SK-N-SH (cell line): Measurements from ENCODE around the gene P2RX4. TPM values are rescaled to one million over a fixed set of nuclear protein-coding genes. Genes with fewer than 3 reads are reported as not detected.

Source experiments
- CTCF ChIA-PET: fragments of 300-600, 350-600 bp; formaldehyde crosslinking; extraction: SDS; loops from one replicate; lab custom pipeline; 2021; lab: Yijun Ruan, JAX
- POLR2A ChIA-PET: fragments of 350-600 bp; sonication (Branson Sonifier 250); formaldehyde crosslinking; extraction: SDS; loops from one replicate; lab custom pipeline; 2020; ENCODE audit warnings: antibody characterized with exemption, inconsistent platforms; lab: Yijun Ruan, JAX
- DNase-seq: peaks from one replicate; pipeline ENCODE4 v3.0.0; 2012
- H2AFZ ChIP-seq: fragments of 200-600 bp; sonication (generic); 2 replicates; pipeline ENCODE4 v1.8.1; 2016; ENCODE audit warnings: antibody characterized with exemption, mild to moderate bottlenecking, low read depth
- H3F3A ChIP-seq: fragments of 200-600 bp; sonication (generic); replicated peaks from 2 replicates; pipeline ENCODE3; 2016; ENCODE audit warnings: antibody characterized with exemption, mild to moderate bottlenecking; ENCODE audit not compliant: insufficient read depth
- H3K27ac ChIP-seq, 2 experiments: fragments of 200-500 bp in 1 of 2; fragments of 200-600 bp in 1 of 2; sonication (Bioruptor generic) in 1 of 2; sonication (generic), shearing (Covaris generic) in 1 of 2; 2 replicates each; pipeline versions ENCODE4 v1.5.1 to v1.6.1; 2014 to 2016; ENCODE audit warnings: low read depth in 2 of 2, inconsistent platforms in 1 of 2, low read length in 1 of 2, mild to moderate bottlenecking in 1 of 2, mixed read lengths in 1 of 2
- H3K27me3 ChIP-seq: fragments of 200-600 bp; sonication (generic), shearing (Covaris generic); 2 replicates; pipeline ENCODE4 v1.6.1; 2016; ENCODE audit warnings: mixed run types; ENCODE audit not compliant: insufficient read depth
- H3K36me3 ChIP-seq, 2 experiments: fragments of 200-500 bp in 1 of 2; fragments of 200-600 bp in 1 of 2; sonication (Bioruptor generic) in 1 of 2; sonication (generic) in 1 of 2; replicated peaks in 1 of 2; 2 replicates each; pipeline versions ENCODE3 to v1.5.1; 2014 to 2016; ENCODE audit warnings: low read length in 1 of 2, mild to moderate bottlenecking in 1 of 2; ENCODE audit not compliant: insufficient read depth in 2 of 2, control insufficient read depth in 1 of 2
- H3K4me1 ChIP-seq, 2 experiments: fragments of 200-500 bp in 1 of 2; fragments of 200-600 bp in 1 of 2; sonication (Bioruptor generic) in 1 of 2; sonication (generic), shearing (Covaris generic) in 1 of 2; 2 replicates each; pipeline versions ENCODE4 v1.5.1 to v1.6.1; 2014 to 2016; ENCODE audit warnings: low read depth in 1 of 2, low read length in 1 of 2, mixed run types in 1 of 2; ENCODE audit not compliant: insufficient read depth in 2 of 2, control insufficient read depth in 1 of 2
- H3K4me2 ChIP-seq: fragments of 200-600 bp; sonication (generic), shearing (Covaris generic); 2 replicates; pipeline ENCODE4 v1.6.1; 2017; ENCODE audit warnings: mixed run types
- H3K4me3 ChIP-seq, 2 experiments: fragments of 200-500 bp in 1 of 2; fragments of 200-600 bp in 1 of 2; sonication (Bioruptor generic) in 1 of 2; sonication (generic), shearing (Covaris generic) in 1 of 2; 2 replicates each; pipeline versions ENCODE4 v1.5.1 to v1.8.1; 2014 to 2016; ENCODE audit warnings: low read depth in 2 of 2, inconsistent platforms in 1 of 2, low read length in 1 of 2, mild to moderate bottlenecking in 1 of 2, mixed read lengths in 1 of 2, moderate library complexity in 1 of 2
- H3K79me2 ChIP-seq: fragments of 200-600 bp; sonication (generic); 2 replicates; pipeline ENCODE4 v1.8.1; 2017; ENCODE audit warnings: mild to moderate bottlenecking; ENCODE audit not compliant: insufficient read depth
- H3K9ac ChIP-seq: fragments of 200-600 bp; sonication (generic); 2 replicates; pipeline ENCODE4 v1.6.1; 2017; ENCODE audit warnings: mixed run types
- H3K9me2 ChIP-seq: fragments of 200-600 bp; sonication (generic); 2 replicates; pipeline ENCODE4 v1.6.1; 2017; ENCODE audit warnings: mixed run types
- H3K9me3 ChIP-seq: fragments of 200-600 bp; sonication (generic); 2 replicates; pipeline ENCODE4 v1.6.1; 2017; ENCODE audit warnings: mixed run types, mild to moderate bottlenecking, moderate library complexity
- H4K20me1 ChIP-seq: fragments of 200-600 bp; sonication (generic); 2 replicates; pipeline ENCODE4 v1.6.1; 2017; ENCODE audit warnings: mild to moderate bottlenecking, mixed run types; ENCODE audit not compliant: insufficient read depth
- ELF1 ChIP-seq: IDR thresholded peaks from 2 replicates; pipeline ENCODE4 v1.4.0; 2012
- FOSL2 ChIP-seq: IDR thresholded peaks from 2 replicates; pipeline ENCODE4 v1.4.0; 2012; ENCODE audit warnings: low read depth, mild to moderate bottlenecking, moderate library complexity, borderline replicate concordance
- FOXM1 ChIP-seq: IDR thresholded peaks from 2 replicates; pipeline ENCODE4 v1.4.0; 2012; ENCODE audit warnings: low read depth, mild to moderate bottlenecking
- MAX ChIP-seq: IDR thresholded peaks from 2 replicates; pipeline ENCODE4 v1.4.0; 2012; ENCODE audit warnings: low read depth
- MEF2A ChIP-seq: IDR thresholded peaks from 2 replicates; pipeline ENCODE4 v1.4.0; 2012; ENCODE audit warnings: low read depth, borderline replicate concordance
- MXI1 ChIP-seq: IDR thresholded peaks from 2 replicates; pipeline ENCODE4 v1.6.1; 2012; ENCODE audit warnings: mild to moderate bottlenecking, low read depth, low read length, improper control_type of control experiment
- NRF1 ChIP-seq: IDR thresholded peaks from 2 replicates; pipeline ENCODE4 v1.6.1; 2012; ENCODE audit warnings: low read depth, mild to moderate bottlenecking, low read length
- PBX3 ChIP-seq: IDR thresholded peaks from 2 replicates; pipeline ENCODE4; 2012
- RAD21 ChIP-seq: IDR thresholded peaks from 2 replicates; pipeline ENCODE4 v1.6.1; 2012; ENCODE audit warnings: mild to moderate bottlenecking, low read length
- RXRA ChIP-seq: IDR thresholded peaks from 2 replicates; pipeline ENCODE4 v1.4.0; 2012; ENCODE audit warnings: low read depth, mild to moderate bottlenecking, borderline replicate concordance
- SIN3A ChIP-seq: IDR thresholded peaks from 2 replicates; pipeline ENCODE4 v1.6.1; 2012; ENCODE audit warnings: low read depth, mild to moderate bottlenecking, low read length, moderate library complexity, borderline replicate concordance
- USF1 ChIP-seq: IDR thresholded peaks from 2 replicates; pipeline ENCODE4 v1.4.0; 2012; ENCODE audit warnings: low read depth, borderline replicate concordance
- WGBS: methylation state at CpG from one replicate; pipeline ENCODE4 v1.1.6; 2017; ENCODE audit warnings: low lambda C conversion rate; 5-methylcytosine and 5-hydroxymethylcytosine counted together
- polyA plus RNA-seq, 3 experiments: library from polyadenylated mRNA; depleted of rRNA; stranded (reverse); fragments of >200 nt; gene quantifications; 2 replicates each; pipeline ENCODE4 v1.2.3, GENCODE V29; 2012

P2RX4 gene
- polyA plus RNA-seq, 1 of the 3 experiments (the other 2 are of a cell fraction), result 32.2 TPM

- H3F3A ChIP-seq, result peaks cover 4% of the 10 kb centered on the region
- ChIA-PET CTCF (interaction anchor here (0.6 to 3.1 kb wide), 2 partner anchors 8 to 15 kb away, joined by 3 to 21 read pairs; no protein-coding TSS in a partner anchor), POLR2A (no interaction called here)
- H2AFZ ChIP-seq, result no peak overlapping the region
- no peaks in the 10 kb centered on the region for H3K9me2 ChIP-seq
- TF ChIP-seq MEF2A, result no peak
- TF ChIP-seq USF1, result no peak
- no peaks in the 10 kb centered on the region for H3K9me3 ChIP-seq
- H3K4me3 ChIP-seq, result no peak overlapping the region
- no peak overlapping the region for H3K4me2 ChIP-seq
- H3K36me3 ChIP-seq, result peaks cover 0 to 10% of the 10 kb centered on the region in 2 experiments
- H3K9ac ChIP-seq, result no peak overlapping the region
- no peak for DNase-seq
- H3K27ac ChIP-seq, result no peak overlapping the region
- H4K20me1 ChIP-seq, result no peaks in the 10 kb centered on the region
- H3K79me2 ChIP-seq, result no peaks in the 10 kb centered on the region
- peaks cover 3 to 7% of the 10 kb centered on the region in 2 experiments; a peak in 3 of 4 replicates for H3K4me1 ChIP-seq
- H3K27me3 ChIP-seq, result no peaks in the 10 kb centered on the region
- over 99% methylated on average over 4 of the region's 4 CpGs for WGBS
Observed at GRCh38 chr12:121216102-121216501, 6.2 kb downstream of the P2RX4 start.

GRCh38 chr12:121217063-121217462, 7.1 kb downstream of the P2RX4 start:
- H3K4me2 ChIP-seq, result no peak overlapping the region

GRCh38 chr12:121217761-121218160, 7.8 kb downstream of the P2RX4 start:
- no peak for DNase-seq
- H3K9ac ChIP-seq, result no peak overlapping the region
- H3K4me2 ChIP-seq, result no peak overlapping the region
- ChIA-PET CTCF (interaction anchor here (0.6 to 3.1 kb wide), 4 partner anchors 13 to 122 kb away, joined by 3 to 21 read pairs (median 4); no protein-coding TSS in a partner anchor), POLR2A (no interaction called here)
- no peaks in the 10 kb centered on the region for H3K27me3 ChIP-seq
- no peak overlapping the region for H3K27ac ChIP-seq
- TF ChIP-seq SIN3A (no peak), MXI1 (no peak), FOSL2 (no peak), RXRA (no peak), MAX (no peak), MEF2A (no peak), USF1 (no peak), FOXM1 (no peak)
- 89% methylated on average over 5 of the region's 5 CpGs for WGBS
- no peak overlapping the region for H2AFZ ChIP-seq
- H3K4me1 ChIP-seq, result peaks cover 3 to 7% of the 10 kb centered on the region in 2 experiments; a peak in 3 of 4 replicates
- H3K9me2 ChIP-seq, result no peaks in the 10 kb centered on the region
- no peaks in the 10 kb centered on the region for H4K20me1 ChIP-seq
- no peaks in the 10 kb centered on the region for H3K9me3 ChIP-seq
- peaks cover 0 to 10% of the 10 kb centered on the region in 2 experiments for H3K36me3 ChIP-seq
- H3K79me2 ChIP-seq, result no peaks in the 10 kb centered on the region
- H3K4me3 ChIP-seq, result no peak overlapping the region
- H3F3A ChIP-seq, result peaks cover 4% of the 10 kb centered on the region

More at GRCh38 chr12:121217063-121217462, 7.1 kb downstream of the P2RX4 start:
- CTCF ChIA-PET, result interaction anchor here (1.0 to 3.1 kb wide), 4 partner anchors 14 to 121 kb away, joined by 3 to 21 read pairs (median 4); partner anchors contain the start of gene P2RX7
- H3K4me1 ChIP-seq, result peaks cover 3 to 7% of the 10 kb centered on the region in 2 experiments; a peak in 3 of 4 replicates
- H3K4me3 ChIP-seq, result no peak overlapping the region
- H3K9me3 ChIP-seq, result no peaks in the 10 kb centered on the region
- H3K27ac ChIP-seq, result no peak overlapping the region
- 90% methylated on average over 8 of the region's 8 CpGs for WGBS
- H4K20me1 ChIP-seq, result no peaks in the 10 kb centered on the region
- H3K9me2 ChIP-seq, result no peaks in the 10 kb centered on the region
- H3F3A ChIP-seq, result peaks cover 4% of the 10 kb centered on the region
- H2AFZ ChIP-seq, result no peak overlapping the region
- DNase-seq, result no peak
- H3K27me3 ChIP-seq, result no peaks in the 10 kb centered on the region
- no peak for TF ChIP-seq NRF1
- no peak for TF ChIP-seq MAX
- TF ChIP-seq ELF1, result no peak
- no peak for TF ChIP-seq RAD21
- no peak for TF ChIP-seq PBX3
- TF ChIP-seq, all 33 proteins: peak for 0
- Histone ChIP-seq H3K36me3 (peaks cover 0 to 10% of the 10 kb centered on the region in 2 experiments), H3K79me2 (no peaks in the 10 kb centered on the region), H3K9ac (no peak overlapping the region)
- POLR2A ChIA-PET, result no interaction called here
